GM19438 (cell line): ENCODE data around the gene ADRB1.

ENCODE experiments used
- ATAC-seq: cut with Tn5 transposase; IDR thresholded peaks from one replicate; pipeline ENCODE4 v1.9.1; 2021; ENCODE audit warnings: low read depth; ENCODE audit not compliant: unreplicated experiment

Gene ADRB1

DNA sequence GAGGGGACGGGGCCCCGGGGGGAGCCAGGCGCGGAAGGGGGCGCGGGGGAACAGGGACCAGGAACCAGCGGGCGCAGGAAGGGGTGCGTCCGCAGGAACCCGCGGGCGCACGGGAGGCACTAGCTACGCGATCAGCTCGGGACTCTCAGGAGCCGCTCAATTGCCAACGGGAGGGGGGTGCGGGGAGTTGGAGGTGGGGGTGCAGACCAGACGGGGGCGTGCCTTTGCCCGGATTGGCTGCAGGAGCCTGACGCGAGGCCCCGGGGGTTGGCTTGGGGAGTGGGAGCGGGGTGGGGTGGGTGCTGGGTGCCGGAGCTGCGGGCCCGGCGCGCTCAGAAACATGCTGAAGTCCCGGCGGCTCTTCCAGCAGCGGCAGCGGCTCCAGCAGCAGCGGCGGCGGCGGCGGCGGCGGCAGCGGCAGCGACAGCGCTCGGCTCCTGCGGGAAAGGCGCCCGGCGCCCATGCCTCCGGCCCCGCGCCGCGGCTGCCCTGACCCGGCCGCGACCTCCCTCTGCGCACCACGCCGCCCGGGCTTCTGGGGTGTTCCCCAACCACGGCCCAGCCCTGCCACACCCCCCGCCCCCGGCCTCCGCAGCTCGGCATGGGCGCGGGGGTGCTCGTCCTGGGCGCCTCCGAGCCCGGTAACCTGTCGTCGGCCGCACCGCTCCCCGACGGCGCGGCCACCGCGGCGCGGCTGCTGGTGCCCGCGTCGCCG lies at the start of gene ADRB1:
Gene ADRB1, plus strand, starts transcription at position 335 of the 715 bp plus-strand sequence. Its CDS starts 267 bp downstream, at position 602.
- peak; percentile 60 for ATAC-seq

DNA sequence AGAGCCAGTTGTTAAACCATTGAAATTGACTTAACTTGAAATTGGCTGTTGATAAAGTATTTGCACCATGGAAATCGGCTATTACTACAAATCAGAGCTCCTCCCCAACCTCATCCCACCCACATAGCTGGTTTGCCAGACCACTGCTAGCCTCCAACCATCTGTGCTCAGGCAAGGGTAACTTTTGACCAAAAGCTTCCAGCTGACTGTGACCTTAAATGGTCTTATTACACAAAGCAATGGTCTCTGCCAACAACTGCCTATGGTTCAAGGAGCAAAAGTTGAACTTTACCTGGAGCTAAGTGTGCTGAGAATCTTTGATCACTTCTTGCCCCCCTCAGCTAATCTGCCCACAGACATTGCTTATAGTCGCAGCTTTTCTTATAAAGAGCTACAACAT lies 48.5 kb upstream of the ADRB1 start:
- ATAC-seq = no peak

GRCh38 chr10:113997428-113997827 lies 46.2 kb upstream of the ADRB1 start:
- no peak for ATAC-seq

- no peak for ATAC-seq
Measured at GRCh38 chr10:113999531-113999930, 44.1 kb upstream of the ADRB1 start.

- no peak for ATAC-seq
Measured at GRCh38 chr10:114000457-114001010, 43.1 kb upstream of the ADRB1 start.

DNA sequence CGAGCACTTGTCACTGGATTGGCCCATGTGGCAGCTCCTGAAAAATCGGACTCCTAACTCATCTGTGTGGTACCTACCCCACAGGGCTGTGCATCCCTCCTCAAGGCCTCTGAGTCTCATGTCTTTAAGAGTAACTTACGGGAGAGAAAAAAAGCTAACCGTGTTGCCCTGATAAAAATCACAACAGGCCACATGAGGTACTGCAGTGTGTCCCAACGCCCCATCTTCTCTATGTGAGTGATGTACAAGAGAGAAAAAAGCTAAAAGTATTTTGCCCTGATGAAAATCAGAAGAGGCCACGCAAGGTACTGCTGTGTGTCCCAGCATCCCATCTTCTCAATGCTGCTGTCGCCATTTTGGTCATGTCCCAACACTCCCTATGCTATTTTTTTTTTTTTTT lies 41.2 kb upstream of the ADRB1 start:
- no peak for ATAC-seq

DNA sequence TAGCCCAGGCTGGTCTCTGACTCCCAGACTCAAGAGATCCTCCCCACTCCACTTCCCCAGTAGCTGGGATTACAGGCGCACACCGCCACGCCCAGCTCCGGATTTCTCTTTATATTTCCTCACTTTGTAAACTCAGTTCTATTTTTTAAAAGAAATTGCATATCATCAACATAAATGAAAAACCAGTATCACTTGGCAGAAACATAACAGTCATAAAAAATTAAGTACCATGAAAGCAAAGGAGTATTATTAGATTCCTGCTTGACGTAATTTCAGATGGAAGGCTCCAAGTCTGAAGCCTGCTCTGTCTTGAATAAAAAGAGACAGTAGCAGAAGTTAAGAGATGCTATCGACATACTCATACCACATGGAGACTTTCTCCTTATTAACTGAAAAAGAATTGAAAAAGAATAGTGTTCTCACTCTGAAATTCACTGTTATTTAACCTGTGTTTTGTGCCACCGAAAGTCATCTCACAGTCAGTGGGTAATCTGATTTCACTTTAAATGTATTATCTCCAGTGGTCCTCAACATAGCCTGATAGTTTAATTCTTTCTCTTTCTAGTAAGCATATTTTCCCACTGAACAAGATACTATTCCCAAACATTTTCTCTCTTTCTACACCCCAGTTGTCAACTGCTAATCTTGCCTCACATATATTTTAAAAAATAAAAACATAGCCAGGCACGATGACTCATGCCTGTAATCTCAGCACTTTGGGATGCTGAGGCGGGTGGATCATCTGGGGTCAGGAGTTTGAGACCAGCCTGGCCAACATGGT lies 40.3 kb upstream of the ADRB1 start:
- ATAC-seq = no peak

GRCh38 chr10:114009281-114009996 lies 34.2 kb upstream of the ADRB1 start:
- no peak for ATAC-seq

DNA sequence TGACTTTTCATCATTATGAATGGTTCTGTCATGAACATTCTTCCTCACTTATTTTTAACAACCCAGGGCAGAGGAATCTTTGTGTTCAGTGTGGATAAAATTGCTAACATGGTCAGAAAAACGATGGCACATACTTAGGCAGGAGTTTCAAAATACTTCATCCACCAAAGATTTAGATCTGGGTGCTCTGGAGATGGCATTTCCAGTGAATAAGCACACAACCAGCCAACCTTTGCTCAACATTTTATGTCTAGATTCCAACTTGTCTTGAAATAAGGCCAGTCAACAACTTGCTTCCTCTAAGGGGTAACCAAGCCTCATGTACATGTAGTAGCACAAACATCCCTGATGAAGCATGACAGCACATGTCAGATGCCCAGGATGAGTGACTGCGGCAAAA lies 33.4 kb upstream of the ADRB1 start:
- no peak for ATAC-seq

- ATAC-seq = no peak
Measured at GRCh38 chr10:114012650-114013049, 31.0 kb upstream of the ADRB1 start.

GRCh38 chr10:114015708-114016107 lies 28.0 kb upstream of the ADRB1 start:
- ATAC-seq = no peak

DNA sequence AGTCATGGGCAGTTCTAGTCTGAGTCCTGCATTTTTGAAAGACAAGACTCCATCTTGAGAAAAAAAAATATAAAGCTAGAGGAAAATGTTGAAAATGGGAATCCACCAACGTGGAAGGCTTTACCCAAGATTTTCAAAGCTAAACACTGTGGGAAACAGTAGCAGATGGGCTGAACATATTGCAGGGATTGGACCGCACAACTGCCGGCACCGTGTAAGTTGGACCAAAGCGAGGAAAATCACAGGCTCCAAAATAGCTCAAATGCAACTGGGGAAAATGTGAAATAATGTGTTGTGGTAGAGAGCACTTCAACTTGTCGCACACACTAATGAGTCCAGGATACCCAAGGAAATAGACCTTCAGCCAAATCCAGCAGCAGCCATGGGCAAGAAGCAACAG lies 26.4 kb upstream of the ADRB1 start:
- ATAC-seq = no peak

DNA sequence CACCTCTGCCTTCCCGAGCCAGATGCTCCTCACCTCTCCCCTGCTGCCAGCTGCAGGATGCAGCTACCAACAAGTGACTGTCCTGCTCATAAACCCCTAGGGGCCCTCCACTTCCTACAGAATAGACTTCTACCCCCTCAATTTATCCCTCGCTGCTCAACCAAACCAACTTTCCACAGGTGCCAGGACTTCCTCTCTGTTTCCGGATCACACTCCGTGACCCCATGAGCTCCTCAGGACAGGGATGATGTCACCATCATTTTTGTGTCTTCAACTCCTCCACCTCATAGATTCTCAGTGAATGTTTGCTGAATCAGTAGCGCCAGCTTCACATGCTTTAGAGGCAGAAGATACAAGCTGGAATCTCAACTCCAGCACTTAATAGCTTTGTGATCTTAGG lies 25.8 kb upstream of the ADRB1 start:
- no peak for ATAC-seq

DNA sequence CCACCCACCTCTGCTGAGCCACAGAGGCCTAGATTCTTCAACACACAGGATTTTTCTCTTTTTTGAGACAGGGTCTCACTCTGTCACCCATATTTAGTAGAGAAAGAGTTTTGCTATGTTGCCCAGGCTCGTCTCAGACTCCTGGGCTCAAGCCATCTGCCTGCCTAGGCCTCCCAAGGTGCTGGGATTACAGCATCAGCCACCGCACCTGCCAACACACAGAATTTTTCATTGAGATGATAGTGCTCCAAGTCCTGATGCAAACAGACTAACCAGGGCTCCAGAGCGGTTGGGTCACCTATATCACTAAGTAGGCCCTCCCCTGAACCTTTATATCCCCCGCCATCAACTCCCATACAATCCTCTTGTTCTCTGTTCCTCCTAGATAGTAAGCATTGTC lies 24.4 kb upstream of the ADRB1 start:
- ATAC-seq = no peak

GRCh38 chr10:114021154-114021553 lies 22.5 kb upstream of the ADRB1 start:
- ATAC-seq = no peak

- no peak for ATAC-seq
Measured at GRCh38 chr10:114021717-114022680, 21.7 kb upstream of the ADRB1 start.

DNA sequence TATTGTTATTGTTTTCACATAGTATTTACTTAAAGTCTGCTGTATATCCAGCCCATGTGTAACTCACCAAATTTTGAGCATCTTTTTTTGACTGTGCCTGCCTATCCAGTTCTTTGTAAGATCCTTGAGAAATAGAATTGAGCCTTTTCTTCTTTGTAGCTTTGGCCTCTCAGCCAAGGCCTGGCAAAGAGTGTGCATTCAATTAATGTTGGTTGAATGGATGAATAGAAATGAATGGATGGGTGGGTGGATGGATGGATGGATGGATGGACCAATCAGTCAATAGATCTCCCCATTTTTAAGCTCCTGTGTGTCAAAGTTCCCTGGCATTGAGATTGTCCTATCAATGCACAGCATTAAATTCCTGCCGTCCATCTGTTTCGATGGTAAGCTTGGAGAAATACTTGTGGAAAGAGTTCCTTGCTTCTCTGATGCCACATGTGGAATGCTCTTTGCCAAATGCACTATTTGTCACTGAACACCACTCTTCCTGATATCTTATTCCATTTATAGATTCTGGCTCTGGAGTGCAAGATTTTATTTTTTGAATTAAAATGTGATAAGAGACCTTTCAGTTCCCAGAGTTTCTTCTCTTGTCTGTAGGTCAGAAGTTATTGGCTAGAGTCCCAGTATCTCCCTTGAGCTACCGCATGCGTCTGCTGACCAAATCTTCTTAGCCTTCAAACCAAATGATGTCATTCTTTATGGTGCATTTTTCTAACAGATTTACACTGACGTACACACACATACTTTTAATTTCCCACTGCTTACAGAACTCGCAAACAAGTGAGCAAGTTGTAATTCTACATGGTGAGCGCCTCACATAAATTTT lies 20.7 kb upstream of the ADRB1 start:
- no peak for ATAC-seq

DNA sequence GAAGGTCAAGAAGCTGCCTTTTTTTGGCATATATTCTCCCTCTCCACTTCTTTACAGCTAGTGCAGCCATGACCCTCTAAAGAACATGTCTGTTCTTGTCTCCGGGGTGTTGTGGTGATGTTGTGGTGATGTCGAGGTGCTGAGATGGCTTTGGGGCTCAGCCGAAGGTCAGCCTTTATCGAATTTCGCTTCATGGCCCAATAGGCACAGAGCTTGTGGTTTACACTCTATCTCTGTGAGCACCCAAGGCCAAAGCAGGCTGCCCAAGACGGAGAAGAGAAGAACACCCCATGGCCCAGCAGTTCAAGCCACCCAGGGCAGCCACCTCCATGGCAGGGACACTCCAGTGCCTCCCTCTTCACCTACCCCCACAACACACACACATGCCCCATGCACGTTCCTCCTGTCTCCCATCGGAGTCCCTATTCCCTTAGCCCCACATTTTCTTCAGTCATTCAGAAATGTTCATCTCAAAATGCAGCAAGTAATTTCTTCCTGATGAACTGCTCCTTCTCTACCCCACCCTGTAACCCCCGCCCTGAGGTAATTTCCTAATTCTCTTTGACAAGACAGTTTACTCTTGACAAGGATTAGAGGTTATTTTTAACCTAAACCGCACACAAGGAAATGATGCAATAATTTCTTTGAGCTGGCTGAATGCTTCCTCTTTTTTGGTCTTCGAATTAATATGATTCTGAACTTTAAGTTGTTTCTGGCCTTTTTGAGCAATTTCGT lies 18.6 kb upstream of the ADRB1 start:
- peak; percentile 76 for ATAC-seq
